Measurements from ENCODE around the gene FOSL2. TPM values are rescaled to one million over a fixed set of nuclear protein-coding genes. Genes with fewer than 3 reads are reported as not detected.

The FOSL2 gene
- total and polyA plus RNA-seq, 10 donors: 3.2 to 134 (median 91.2) TPM

- H3K4me1 ChIP-seq: peaks cover 0 to 41% (median 11%) of the 10 kb centered on the region in 6 donors
- H3K36me3 ChIP-seq: no peaks in the 10 kb centered on the region
- DNase-seq: no peak
- H3K9me3 ChIP-seq: no peaks in the 10 kb centered on the region
- intact Hi-C loops (cut with DNase I; ENCODE audit: low total_unique reads): loop anchor here (5.0 kb wide), 1 partner anchor 750 kb away; no protein-coding TSS in a partner anchor
- 85 to 96% (median 90%) methylated on average over 16 to 19 of the region's 19 CpGs for WGBS, 5 donors
- H3K4me3 ChIP-seq: no peak overlapping the region
- TF ChIP-seq POLR2A (IDR thresholded peaks at IDR 0.05) (no peak), CTCF (IDR thresholded peaks at IDR 0.05 in 8 of 11, conservative IDR thresholded peaks at IDR 0.05 in 3 of 11) (no peak), POLR2AphosphoS5 (IDR thresholded peaks at IDR 0.05) (no peak)
- no peaks in the 10 kb centered on the region for H3K27me3 ChIP-seq (replicated peaks in 1 of 7)
- H3K27ac ChIP-seq: peak overlapping the region in 1 of 8 donors; percentile 1
Measured at GRCh38 chr2:28451793-28452533, 59.3 kb downstream of the FOSL2 start.

- peak; percentile 94 for DNase-seq
- Histone ChIP-seq H3K4me1 (peaks cover 0 to 36% (median 11%) of the 10 kb centered on the region in 6 donors), H3K27me3 (replicated peaks in 1 of 7) (no peaks in the 10 kb centered on the region), H3K36me3 (no peaks in the 10 kb centered on the region), H3K9me3 (no peaks in the 10 kb centered on the region), H3K27ac (peak overlapping the region in 1 of 8 donors; percentile 1), H3K4me3 (no peak overlapping the region)
- 28 to 47% (median 39%) methylated on average over 4 to 7 of the region's 7 CpGs for WGBS, 5 donors
- intact Hi-C loops (cut with DNase I; ENCODE audit: low total_unique reads): loop anchor here (5.0 kb wide), 1 partner anchor 750 kb away; no protein-coding TSS in a partner anchor
- TF ChIP-seq POLR2AphosphoS5 (IDR thresholded peaks at IDR 0.05) (peak in 2 of 3 donors; percentile 53 to 61), CTCF (IDR thresholded peaks at IDR 0.05 in 8 of 11, conservative IDR thresholded peaks at IDR 0.05 in 3 of 11) (peak; percentile 78 to 94 (median 90)), POLR2A (IDR thresholded peaks at IDR 0.05) (no peak)
Measured at GRCh38 chr2:28452534-28453081, 60.0 kb downstream of the FOSL2 start.

- H3K27me3 ChIP-seq (replicated peaks in 1 of 7): no peaks in the 10 kb centered on the region
- DNase-seq: no peak
- no peak overlapping the region for H3K4me3 ChIP-seq
- H3K4me1 ChIP-seq: peaks cover 0 to 28% (median 11%) of the 10 kb centered on the region in 6 donors
- no peaks in the 10 kb centered on the region for H3K9me3 ChIP-seq
- 82 to 97% (median 95%) methylated on average over 8 of the region's 8 CpGs for WGBS, 5 donors
- intact Hi-C loops (cut with DNase I; ENCODE audit: low total_unique reads): loop anchor here (5.0 kb wide), 1 partner anchor 751 kb away; no protein-coding TSS in a partner anchor
- no peak overlapping the region for H3K27ac ChIP-seq
- TF ChIP-seq POLR2A (IDR thresholded peaks at IDR 0.05): no peak
- TF ChIP-seq CTCF (IDR thresholded peaks at IDR 0.05 in 8 of 11, conservative IDR thresholded peaks at IDR 0.05 in 3 of 11): no peak
- no peak for TF ChIP-seq POLR2AphosphoS5 (IDR thresholded peaks at IDR 0.05)
- H3K36me3 ChIP-seq: no peaks in the 10 kb centered on the region
Measured at GRCh38 chr2:28453396-28453795, 60.7 kb downstream of the FOSL2 start.

Data from spleen (tissue), 11 donors.